NCI-H2081 (cell line): ENCODE data around the gene VPS54.
"Not testable (repeated sequence)": the region's sequence is repeated elsewhere in the genome, so short reads cannot be mapped to it uniquely, and the experiment has no call there.

Source experiments
- DNase-seq, 2 experiments: peaks; one replicate each; lab custom pipeline; 2025; lab: John Stamatoyannopoulos, UW

Gene VPS54

DNA sequence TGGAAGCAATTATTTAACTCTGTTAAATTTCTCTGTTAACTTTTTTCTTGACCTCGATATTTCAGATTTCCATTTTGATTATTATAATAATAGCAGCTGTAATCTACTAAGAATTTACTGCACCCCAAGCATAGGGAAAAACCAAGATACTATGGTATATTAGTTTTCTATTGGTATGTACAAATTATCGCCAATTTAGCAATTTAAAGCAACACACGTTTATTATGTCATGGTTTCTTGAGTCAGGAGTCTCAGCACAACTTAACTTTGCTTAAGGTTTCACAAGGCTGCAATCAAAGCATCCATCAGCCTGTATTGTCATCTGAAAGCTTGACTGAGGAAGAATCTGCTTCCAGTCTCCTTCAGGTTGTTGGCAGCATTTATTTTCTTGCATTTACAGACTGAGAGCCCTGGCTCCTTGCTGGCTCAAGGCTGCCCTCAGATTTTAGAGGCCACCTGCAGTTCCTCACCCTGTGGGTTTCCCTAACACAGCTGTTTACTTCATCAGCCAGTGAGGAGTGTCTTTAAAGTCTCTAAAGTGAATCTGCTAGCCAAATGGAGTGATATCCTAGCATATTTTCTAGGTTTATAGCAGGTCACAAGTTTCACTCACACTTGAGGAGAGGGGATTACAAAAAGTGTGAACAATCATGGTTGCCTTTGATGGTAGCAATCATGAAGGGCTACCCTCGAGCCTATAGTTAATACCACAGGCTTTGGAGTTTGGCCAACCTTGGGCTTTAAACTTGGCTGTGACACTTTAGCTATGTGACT is 4.4 kb upstream of the VPS54 start:
- no peak for DNase-seq

DNA sequence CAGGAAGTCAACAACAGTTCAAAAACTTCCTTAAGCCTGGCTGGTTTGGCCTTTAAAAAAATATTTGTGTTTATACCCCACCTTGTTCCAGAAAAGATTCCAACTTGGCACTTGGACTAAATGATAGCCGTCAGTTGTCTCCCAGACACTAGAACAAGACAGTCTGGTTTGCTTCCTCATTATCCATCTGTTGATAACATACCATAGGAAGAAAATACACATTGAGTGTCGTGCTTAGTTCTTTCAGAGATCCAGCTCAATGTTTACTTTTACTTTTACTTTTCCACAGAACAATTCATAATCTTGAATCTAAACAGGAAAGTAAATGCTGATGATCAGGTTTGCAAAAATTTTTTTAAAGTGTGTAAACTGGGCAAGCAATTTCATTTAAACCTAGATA is 2.4 kb upstream of the VPS54 start:
- no peak for DNase-seq

DNA sequence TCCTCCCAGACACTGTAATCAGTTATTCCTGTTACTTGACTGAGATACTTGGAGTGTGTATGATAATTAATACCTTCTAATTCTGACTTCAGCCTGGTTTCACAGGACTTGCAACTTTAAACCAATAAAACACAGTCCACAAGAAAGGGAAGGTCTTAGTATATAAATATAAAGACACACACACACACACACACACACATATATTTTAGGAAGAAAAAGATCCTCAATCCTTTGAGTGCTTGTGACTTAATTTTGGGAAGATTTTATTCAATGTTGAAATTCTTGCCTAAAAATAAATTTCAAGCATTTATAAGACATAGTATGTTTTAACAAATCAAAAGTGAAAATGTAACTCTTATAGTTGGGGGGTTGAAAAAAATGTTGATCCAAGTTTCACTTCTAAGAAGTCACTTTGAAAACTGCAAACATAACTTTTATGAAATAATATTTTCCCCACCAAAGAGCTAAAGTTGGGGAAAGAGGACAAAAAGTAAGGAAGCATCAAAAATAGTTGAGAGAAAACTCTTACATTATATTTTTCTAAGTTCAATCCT is 824 bp upstream of the VPS54 start:
- no peak for DNase-seq

DNA sequence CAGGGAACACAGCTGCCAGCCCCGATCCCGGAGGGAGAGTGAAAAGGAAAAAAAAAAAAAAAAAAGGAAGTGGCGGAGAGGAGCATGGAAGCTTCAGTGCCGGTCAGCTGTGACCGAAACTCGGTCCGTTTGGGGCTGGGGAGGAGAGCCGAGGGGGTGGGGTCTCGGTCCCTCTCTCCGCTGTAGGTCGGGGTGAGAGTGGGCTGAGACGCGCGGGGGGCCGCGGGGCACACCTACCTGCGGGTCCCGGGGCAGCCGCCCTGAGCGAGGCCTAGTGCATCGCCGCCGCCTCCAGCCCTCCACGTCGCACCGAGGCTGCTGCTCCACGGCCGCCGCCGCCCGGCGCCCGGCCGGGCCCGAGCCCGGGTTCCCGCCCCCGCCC is 536 bp downstream of the VPS54 start:
- peak; percentile 33 to 66 for DNase-seq

DNA sequence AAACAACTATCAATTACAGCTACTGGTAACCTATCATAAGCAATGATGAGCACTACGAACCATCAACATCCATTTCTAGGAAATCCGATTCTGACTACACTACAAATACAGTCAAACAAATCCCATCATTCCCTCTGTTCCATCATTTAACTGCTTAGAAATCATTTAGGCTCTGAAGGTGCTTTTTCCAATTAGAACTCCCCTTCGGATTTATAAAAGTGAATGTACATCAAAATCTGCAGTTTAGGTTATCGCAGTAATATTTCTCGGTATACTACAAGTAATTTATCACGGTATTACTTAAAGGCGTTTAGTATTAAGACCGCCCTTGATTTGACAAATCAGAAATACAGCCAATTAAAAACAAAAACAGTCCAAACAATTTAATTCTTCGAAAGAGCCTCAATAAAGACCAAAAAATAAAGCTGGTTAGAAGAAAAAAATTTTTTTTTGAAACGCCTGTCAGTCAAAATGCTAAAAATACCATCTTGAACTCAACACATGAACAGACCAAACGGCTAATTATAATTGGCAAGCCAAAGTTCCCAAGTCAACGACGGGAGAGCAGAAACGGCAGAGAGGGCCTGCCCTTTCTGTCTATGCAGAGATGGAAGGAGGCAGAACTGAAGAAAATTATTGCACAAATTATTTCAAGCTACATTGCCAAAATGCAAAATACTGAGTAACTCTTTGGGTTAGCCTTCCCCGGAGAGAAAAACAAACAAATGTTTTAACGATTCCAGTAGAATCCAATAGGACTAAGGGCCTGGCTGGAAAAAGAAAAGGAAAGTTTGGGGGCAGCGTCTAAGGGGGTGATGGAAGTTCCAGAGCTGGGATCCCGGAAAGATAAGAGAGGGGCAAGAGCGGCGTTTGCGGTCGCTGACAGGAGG is 1.2 kb downstream of the VPS54 start:
- peak; percentile 13 to 65 for DNase-seq

DNA sequence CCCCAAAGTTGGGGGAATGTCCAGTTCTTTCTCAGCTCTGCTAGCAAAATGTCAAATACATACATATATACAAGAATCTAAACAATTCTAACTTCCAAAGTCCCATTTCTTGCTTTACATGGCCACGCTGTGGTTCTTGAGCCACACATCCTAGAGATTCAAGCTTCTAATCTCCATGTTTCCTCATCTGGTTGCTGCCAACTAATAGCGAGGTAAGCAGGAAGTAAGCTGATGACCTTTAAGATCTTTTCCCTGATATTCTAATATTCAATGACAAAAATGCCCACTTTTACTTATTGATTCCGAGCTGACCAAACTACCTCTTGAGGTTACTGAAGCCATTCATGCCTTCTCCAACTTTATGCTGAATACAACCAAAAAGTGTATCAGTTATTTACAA is 3.3 kb downstream of the VPS54 start:
- DNase-seq: no peak

DNA sequence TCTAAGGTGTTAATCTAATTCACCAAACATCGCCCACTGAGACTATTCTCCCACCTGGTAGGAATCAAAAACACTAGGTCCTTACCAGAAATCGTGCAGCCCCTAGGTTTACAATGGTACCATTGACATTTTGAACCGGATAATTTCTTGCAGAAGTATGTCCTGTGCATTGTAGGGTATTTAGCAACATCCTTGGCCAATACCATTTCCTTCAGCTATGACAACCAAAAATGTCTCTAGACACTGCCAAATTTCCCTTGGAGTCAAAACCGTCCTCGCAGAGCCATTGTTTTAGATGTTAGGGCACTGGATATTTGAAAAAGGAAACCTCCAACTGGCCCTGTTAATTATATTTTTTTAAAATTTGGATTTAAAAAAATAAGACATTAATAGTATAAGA is 3.8 kb downstream of the VPS54 start:
- DNase-seq: no peak

DNA sequence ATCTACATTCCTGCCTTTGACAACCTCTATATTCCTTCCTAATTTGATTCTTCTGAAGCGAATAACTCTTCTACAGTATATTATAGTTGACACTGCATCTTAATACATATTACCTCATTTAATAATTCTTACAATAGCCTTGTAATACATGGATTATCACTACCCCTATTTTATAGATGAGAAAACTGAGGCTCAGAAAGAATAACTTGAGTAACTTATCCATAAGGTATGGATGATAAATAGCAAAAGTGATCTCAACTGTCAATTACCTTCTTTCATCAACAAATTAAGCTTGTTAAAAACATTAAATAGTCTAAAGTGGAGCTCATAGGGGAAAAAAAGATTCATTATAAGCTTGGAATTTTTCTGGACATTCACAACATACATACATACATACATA is 4.6 kb downstream of the VPS54 start:
- no peak for DNase-seq

DNA sequence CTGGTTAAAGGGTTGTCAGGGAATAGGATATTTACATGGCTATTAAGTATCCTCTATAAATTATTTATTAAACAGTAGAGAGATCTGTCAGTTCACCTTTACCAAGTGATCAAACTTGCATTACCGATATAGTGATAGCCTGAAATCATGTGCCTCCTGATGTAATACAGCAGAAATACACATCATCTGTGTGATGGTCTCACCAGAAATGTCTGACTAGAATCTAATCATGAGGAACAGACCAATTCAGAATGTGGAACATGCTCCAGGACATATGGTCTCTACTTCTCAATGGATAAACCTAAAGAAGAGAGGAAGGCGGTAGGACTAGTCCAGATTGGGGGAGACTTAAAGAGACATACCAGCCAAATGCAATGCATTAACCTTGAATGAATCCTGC is 6.2 kb downstream of the VPS54 start:
- no peak for DNase-seq

DNA sequence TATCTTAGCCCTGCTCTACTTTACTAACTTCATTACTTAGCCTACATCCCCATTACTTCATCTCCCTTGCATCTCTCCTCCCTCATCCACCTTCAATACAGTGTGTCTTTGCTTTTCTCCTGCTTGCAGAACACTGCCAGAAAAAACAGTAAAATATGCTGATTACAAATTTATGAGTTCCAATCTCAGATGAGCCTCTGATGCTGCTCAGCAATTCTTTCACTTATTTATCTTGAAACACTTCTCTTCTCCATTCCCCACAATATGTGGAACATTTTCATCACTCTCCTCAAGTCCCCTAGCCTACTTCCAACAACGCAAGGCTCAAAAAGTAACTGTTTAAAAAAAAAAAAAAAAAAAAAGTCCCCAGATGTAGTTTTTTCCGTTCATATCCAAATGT is 7.1 kb downstream of the VPS54 start:
- DNase-seq: no peak

DNA sequence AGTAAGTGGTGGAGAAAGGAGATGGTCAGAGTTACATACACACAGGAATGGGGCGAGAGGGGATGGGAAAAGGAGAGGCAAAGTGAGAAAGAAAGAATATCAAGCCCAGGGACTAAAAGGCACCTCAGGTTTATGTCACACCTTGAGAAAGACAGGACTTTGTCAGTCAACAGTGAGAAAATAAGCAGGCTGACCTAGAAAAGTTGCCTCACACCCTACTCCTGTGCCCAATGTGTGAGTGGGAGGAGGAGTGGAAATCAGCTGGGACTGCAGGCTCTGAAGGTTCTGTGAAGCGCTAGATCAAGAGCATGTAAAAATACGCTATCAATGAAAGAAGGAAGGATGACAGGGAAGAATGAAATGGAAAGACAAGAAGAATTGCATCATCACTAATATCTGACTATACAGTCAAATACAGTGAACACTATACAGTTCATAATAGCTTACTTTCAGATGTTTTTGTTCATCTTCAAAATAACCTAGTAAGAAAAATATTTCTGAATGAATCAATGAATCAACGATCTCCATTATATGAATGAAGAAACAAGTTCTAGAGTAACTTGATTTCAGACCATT is 10.7 kb downstream of the VPS54 start:
- no peak for DNase-seq

DNA sequence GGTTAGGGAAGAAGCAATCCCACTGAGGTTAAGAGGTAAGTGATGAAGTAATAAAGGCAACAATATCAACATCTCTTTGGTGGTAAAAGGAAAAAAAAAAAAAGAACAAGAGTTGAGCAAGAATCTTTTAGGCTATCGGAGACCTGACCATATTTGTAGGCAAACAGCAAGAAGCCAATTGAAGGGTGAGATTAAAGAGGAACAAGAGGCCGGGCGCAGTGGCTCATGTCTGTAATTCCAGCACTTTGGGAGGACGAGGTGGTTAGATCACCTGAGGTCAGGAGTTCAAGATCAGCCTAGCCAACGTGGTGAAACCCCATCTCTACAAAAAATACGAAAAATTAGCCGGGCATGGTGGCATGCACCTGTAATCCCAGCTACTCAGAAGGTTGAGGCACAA is 11.3 kb downstream of the VPS54 start:
- DNase-seq: no peak

DNA sequence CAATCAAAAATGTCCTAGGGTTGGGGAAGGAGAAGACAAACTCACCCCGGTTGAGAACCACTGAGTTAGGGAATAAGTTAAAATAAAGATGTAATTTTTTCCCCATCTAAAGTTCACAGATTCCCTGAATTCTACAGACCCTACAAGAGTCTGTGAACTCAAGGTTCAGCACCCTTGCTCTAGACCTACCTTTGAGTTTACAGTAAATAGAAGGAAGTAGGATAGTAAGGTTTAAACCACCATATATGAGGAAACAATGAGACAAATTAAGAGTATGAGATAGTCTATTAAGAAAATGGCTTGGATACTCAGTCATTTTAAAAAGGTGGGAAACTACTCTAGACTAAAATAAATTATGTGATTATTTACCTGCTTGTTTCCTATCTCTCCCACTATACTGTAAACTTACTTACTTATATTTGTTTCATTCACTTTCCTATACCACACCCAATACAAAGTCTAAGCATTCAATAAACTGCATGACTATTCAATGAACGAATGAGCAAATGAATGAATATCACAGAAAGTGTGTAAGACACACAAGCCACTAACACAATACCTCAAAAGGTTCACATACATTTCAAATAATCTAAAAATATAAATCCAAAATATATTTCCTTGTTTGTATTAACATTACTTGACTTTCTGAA is 13.4 kb downstream of the VPS54 start:
- no peak for DNase-seq

DNA sequence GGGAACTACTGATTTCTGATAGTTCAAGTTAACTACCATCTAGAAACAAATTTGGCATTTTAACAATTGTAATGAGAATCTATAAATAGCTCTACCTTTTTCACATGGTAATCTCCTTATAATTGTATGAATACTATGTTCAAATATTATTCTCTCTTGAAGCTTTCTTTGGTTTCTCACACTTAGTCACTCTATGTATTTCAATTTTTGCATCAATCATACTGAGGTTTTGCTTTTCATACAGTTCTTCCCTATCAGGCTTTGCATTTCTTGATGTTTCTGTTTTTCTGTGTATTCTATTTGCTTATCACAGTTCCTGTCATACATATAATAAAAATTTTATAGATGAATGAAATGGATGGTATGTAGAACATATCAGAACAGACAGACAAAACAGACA is 16.0 kb downstream of the VPS54 start:
- no peak for DNase-seq

DNA sequence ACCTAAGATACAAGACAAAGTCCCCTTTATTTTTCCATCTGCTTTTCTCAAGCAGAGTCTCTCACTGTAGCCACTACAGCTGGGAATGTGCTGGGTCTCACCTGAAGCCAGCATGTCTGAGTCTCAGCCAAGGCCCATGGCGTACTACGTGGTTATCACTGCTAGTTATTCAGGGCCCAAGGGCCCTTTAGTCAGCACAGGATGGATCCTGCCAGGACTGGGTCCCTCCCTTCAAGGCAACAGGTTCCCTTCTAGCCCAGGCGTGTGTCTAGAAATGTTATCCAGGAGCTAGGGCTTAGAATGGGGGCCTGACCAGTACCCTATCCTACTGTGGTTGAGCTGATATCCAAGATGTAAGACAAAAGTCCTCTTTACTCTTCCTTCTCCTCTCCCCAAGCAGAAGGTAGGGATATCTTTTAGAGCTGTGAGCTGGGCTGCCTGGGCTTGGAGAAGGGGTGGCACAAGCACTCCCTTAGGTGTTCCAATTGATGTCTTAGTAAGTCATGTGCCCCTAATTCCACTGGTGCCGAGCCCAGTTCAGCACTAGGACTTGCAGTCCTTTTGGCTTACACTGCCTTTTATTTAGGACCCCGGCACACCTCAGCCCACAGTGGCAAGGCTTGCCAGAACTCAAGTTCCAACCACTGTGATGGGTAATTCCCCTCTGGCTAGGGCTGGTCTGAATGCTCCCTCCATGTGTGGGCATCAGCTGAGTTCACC is 17.7 kb downstream of the VPS54 start:
- no peak for DNase-seq

DNA sequence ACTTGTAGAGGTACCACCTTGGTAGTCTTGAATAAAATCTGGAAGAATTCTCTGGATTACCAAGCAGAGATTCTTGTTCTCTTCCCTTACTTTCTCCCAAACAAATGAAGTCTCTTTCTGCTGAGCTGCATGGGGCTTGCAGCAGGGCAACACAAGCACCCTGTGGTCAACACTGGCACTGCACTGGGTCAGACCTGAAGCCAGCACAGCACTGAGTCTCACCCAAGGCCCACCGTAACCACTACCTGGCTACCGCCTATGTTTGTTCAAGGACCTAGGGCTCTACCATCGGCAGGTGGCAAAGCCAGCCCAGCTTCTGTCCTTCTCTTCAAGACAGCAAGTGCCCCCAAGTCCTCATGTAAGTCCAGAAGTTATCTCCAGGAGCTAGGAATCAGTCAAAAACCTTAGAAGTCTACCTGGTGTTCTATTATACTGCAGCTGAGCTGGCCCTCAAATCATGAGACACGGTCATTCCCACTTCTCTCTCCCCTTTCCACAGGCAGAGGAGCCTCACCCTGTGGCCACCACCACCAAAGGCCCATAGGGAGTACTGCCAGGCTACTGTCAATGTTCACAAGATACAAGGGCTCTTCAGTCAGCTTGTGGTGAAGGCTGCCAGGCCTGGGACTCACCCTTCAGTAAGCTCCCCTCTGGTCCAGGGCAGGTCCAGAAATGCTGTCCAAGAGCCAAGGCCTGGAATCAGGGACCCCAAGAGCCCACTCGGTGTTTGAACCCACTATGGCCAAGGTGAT is 18.4 kb downstream of the VPS54 start:
- DNase-seq: no peak

DNA sequence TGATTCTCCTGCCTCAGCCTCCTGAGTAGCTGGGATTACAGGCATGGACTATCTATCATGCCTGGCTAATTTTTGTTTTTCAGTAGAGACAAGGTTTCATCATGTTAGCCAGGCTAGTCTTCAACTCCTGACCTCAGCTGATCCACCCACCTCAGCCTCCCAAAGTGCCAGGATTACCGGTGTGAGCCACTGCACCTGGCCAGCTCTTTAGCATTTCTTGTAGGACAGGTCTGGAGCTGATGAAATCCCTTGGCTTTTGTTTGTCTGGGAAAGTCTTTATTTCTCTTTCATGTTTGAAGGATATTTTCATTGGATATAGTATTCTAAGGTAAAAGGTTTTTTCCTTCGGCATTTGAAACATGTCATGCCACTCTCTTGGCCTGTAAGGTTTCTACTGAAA is 20.2 kb downstream of the VPS54 start:
- DNase-seq: no peak

DNA sequence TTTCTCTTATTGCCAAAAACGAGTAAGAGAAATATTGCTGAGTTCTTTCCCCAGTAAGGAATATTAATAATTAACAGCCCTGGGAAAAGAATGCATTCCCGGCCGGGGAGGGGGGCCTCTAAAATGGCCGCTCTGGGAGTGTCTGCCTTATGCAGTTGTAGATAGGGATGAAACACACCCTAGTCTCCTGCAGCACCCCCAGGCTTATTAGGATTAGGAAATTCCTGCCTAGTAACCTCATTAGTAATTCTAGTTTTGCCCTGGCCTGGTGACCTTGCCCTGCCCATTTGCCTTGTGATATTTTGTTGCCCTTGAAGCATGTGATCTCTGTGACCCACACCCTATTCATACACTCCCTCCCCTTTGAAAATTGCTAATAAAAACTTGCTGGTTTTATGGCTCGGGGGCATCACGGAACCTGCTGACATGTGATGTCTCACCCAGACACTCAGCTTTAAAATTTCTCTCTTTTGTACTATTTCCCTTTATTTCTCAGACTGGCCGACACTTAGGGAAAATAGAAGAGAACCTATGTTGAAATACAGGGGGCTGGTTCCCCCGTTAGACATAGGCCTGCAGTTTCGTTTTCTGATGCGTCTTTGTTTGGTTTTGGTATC is 22.5 kb downstream of the VPS54 start:
- DNase-seq: not testable (repeated sequence)

DNA sequence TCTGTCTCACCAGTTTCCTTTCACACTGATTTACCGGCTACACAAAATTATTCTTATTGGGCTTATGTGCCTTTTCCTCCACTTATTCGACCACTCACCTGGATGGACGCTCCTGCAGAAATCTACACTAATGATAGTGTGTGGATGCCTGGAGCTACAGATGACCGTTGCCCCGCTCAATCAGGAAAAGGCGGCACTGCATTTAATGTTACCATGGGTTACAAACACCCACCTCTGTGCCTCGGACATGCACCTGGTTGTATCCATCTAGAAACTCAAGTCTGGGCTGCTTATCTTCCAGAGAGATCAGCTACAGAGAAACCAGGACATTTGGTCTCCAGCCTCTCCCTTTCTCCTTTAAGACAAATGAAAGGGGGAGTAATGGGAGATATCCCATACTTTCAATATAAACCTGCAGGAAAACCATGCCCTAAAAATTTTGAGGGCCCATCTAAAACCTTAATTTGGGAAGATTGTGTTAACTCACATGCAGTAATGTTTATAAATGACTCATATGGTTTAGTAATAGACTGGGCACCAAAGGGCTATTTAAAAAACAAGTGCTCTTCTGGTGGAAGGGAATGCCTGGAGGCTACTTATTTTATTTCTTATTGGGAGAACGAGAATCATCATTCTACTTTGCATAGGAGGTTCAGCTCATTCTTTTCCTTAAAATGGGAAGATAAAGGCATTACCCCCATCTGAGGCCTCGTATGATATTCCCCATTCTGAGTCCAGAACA is 24.7 kb downstream of the VPS54 start:
- DNase-seq: not testable (repeated sequence)

DNA sequence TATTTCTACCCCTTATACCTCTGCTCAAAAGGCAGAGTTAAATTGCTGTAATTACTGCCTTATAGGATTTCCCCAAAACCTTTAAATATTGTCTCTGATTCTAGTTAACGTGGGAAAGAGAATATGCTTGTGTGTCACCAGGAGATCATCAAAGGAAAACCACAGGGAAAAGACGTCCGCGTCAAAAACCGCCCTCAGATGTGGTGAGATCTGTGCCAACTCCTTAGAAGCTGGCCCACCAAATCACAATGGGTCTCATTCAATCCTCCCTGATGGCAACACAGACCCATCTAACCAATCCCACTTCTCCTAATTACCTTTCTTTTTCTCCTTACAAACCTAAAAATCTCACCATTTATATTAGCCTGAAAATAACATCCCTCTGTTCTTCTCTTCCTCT is 25.4 kb downstream of the VPS54 start:
- no peak for DNase-seq
